H9 (cell line): ENCODE results near the gene RXFP2. TPM values are rescaled to one million over a fixed set of nuclear protein-coding genes. Genes with fewer than 3 reads are reported as not detected.

Experiments
- DNase-seq: peaks from one replicate; pipeline ENCODE4 v3.0.0-alpha.2; 2017
- H2AFZ ChIP-seq: one replicate; pipeline ENCODE4 v1.6.1; 2013; ENCODE audit warnings: mild to moderate bottlenecking, low read length, control low read depth, moderate library complexity
- H2AK5ac ChIP-seq: 2 replicates; pipeline ENCODE4 v1.6.1; 2013; ENCODE audit warnings: low read length, control low read depth, mixed read lengths; ENCODE audit not compliant: insufficient read length
- H2BK120ac ChIP-seq: one replicate; pipeline ENCODE4 v1.6.1; 2013; ENCODE audit warnings: low read depth, mild to moderate bottlenecking, low read length, control low read depth, inconsistent platforms; ENCODE audit not compliant: poor library complexity, severe bottlenecking
- H2BK12ac ChIP-seq: 2 replicates; pipeline ENCODE4 v1.6.1; 2013; ENCODE audit warnings: low read length, control low read depth, mixed read lengths, low read depth; ENCODE audit not compliant: insufficient read length
- H2BK15ac ChIP-seq: 2 replicates; pipeline ENCODE4 v1.6.1; 2013; ENCODE audit warnings: low read depth, low read length, control low read depth
- H2BK20ac ChIP-seq: one replicate; pipeline ENCODE4 v1.6.1; 2013; ENCODE audit warnings: low read depth, mild to moderate bottlenecking, low read length, control low read depth, inconsistent platforms; ENCODE audit not compliant: poor library complexity, severe bottlenecking
- H2BK5ac ChIP-seq: 2 replicates; pipeline ENCODE4 v1.6.1; 2013; ENCODE audit warnings: low read length, control low read depth, mixed read lengths; ENCODE audit not compliant: insufficient read length
- H3K14ac ChIP-seq: 2 replicates; pipeline ENCODE4 v1.6.1; 2013; ENCODE audit warnings: low read length, control low read depth; ENCODE audit not compliant: insufficient read depth
- H3K18ac ChIP-seq: 2 replicates; pipeline ENCODE4 v1.6.1; 2013; ENCODE audit warnings: low read depth, mild to moderate bottlenecking, mixed read lengths, low read length, control low read depth; ENCODE audit not compliant: insufficient read length
- H3K23ac ChIP-seq: 2 replicates; pipeline ENCODE4 v1.6.1; 2013; ENCODE audit warnings: low read length, control low read depth, mixed read lengths, low read depth; ENCODE audit not compliant: insufficient read length
- H3K23me2 ChIP-seq: 2 replicates; pipeline ENCODE4 v1.6.1; 2013; ENCODE audit warnings: low read depth, mild to moderate bottlenecking, mixed read lengths, low read length, control low read depth; ENCODE audit not compliant: insufficient read length, poor library complexity, severe bottlenecking
- H3K27ac ChIP-seq: 2 replicates; pipeline ENCODE4 v1.5.1; 2013; ENCODE audit warnings: low read length, control low read depth, mixed read lengths, low read depth; ENCODE audit not compliant: insufficient read length
- H3K27me3 ChIP-seq: 2 replicates; pipeline ENCODE4 v1.6.1; 2013; ENCODE audit warnings: low read length, control low read depth, inconsistent platforms; ENCODE audit not compliant: insufficient read depth
- H3K4ac ChIP-seq: 2 replicates; pipeline ENCODE4 v1.6.1; 2013; ENCODE audit warnings: low read depth, mild to moderate bottlenecking, control low read depth, inconsistent platforms, low read length, moderate library complexity
- H3K4me1 ChIP-seq: 2 replicates; pipeline ENCODE4 v1.6.1; 2013; ENCODE audit warnings: low read length, control low read depth, inconsistent platforms; ENCODE audit not compliant: insufficient read depth
- H3K4me2 ChIP-seq: 2 replicates; pipeline ENCODE4 v1.6.1; 2013; ENCODE audit warnings: low read length, control low read depth, mixed read lengths; ENCODE audit not compliant: insufficient read length, insufficient read depth
- H3K56ac ChIP-seq: 2 replicates; pipeline ENCODE4 v1.6.1; 2013; ENCODE audit warnings: low read depth, mild to moderate bottlenecking, mixed read lengths, low read length, control low read depth; ENCODE audit not compliant: insufficient read length
- H3K79me1 ChIP-seq: 2 replicates; pipeline ENCODE4 v1.6.1; 2013; ENCODE audit warnings: low read depth, mild to moderate bottlenecking, moderate library complexity, low read length, control low read depth, inconsistent platforms; ENCODE audit not compliant: insufficient read depth, poor library complexity, severe bottlenecking
- H3K79me2 ChIP-seq: 2 replicates; pipeline ENCODE4 v1.6.1; 2013; ENCODE audit warnings: low read length, control low read depth, inconsistent platforms; ENCODE audit not compliant: insufficient read depth
- H3K9ac ChIP-seq: 2 replicates; pipeline ENCODE4 v1.6.1; 2013; ENCODE audit warnings: low read length, control low read depth, mixed read lengths; ENCODE audit not compliant: insufficient read length; ENCODE audit errors: extremely low read depth
- H3K9me3 ChIP-seq: one replicate; pipeline ENCODE4 v1.6.1; 2013; ENCODE audit warnings: low read depth, low read length, inconsistent platforms; ENCODE audit not compliant: control insufficient read depth
- H3T11ph ChIP-seq: one replicate; pipeline ENCODE4 v1.6.1; 2013; ENCODE audit warnings: mild to moderate bottlenecking, low read length, control low read depth, inconsistent platforms
- H4K20me1 ChIP-seq: one replicate; pipeline ENCODE4 v1.6.1; 2013; ENCODE audit not compliant: control insufficient read depth, insufficient read length, insufficient read depth
- H4K5ac ChIP-seq: 2 replicates; pipeline ENCODE4 v1.6.1; 2013; ENCODE audit warnings: low read depth, mild to moderate bottlenecking, mixed read lengths, low read length, control low read depth; ENCODE audit not compliant: insufficient read length
- H4K8ac ChIP-seq: replicated peaks from 2 replicates; pipeline ENCODE4 v1.6.1; 2013; ENCODE audit warnings: low read length, control low read depth, mixed read lengths, low read depth; ENCODE audit not compliant: insufficient read length
- H4K91ac ChIP-seq: 2 replicates; pipeline ENCODE4 v1.6.1; 2013; ENCODE audit warnings: low read depth, mild to moderate bottlenecking, moderate library complexity, mixed read lengths, low read length, control low read depth; ENCODE audit not compliant: insufficient read length
- H3K27ac Mint-ChIP-seq, 3 experiments: 2 replicates in 2 of 3; 3 replicates in 1 of 3; pipeline ENCODE4 v1.8.0; 2020 to 2021; ENCODE audit warnings: mixed read lengths in 3 of 3, mild to moderate bottlenecking in 1 of 3, moderate library complexity in 1 of 3
- H3K27me3 Mint-ChIP-seq: 2 replicates; pipeline ENCODE4 v1.8.0; 2021; ENCODE audit warnings: low read depth, mild to moderate bottlenecking, moderate library complexity, mixed read lengths
- H3K36me3 Mint-ChIP-seq, 3 experiments: 2 replicates in 2 of 3; 3 replicates in 1 of 3; pipeline ENCODE4 v1.8.0; 2020 to 2021; ENCODE audit warnings: low read depth in 3 of 3, mixed read lengths in 3 of 3; ENCODE audit not compliant: insufficient read depth in 1 of 3
- H3K4me1 Mint-ChIP-seq, 2 experiments: 2 replicates each; pipeline ENCODE4 v1.8.0; 2020; ENCODE audit warnings: mixed read lengths in 2 of 2
- H3K4me3 Mint-ChIP-seq, 2 experiments: 2 replicates in 1 of 2; 3 replicates in 1 of 2; pipeline ENCODE4 v1.8.0; 2020 to 2021; ENCODE audit warnings: mild to moderate bottlenecking in 2 of 2, mixed read lengths in 2 of 2, moderate library complexity in 1 of 2
- H3K9me3 Mint-ChIP-seq, 2 experiments: 2 replicates in 1 of 2; 3 replicates in 1 of 2; pipeline ENCODE4 v1.8.0; 2020; ENCODE audit warnings: mild to moderate bottlenecking in 2 of 2, mixed read lengths in 2 of 2, moderate library complexity in 1 of 2
- CTCF ChIP-seq: fragments of 200-600 bp; sonication (generic); conservative IDR thresholded peaks from 3 replicates; pipeline ENCODE4 v1.8.0; 2021; ENCODE audit warnings: antibody characterized with exemption, mild to moderate bottlenecking
- WGBS: extraction: QIAGEN DNeasy Blood & Tissue Kit; methylation state at CpG from one replicate; pipeline ENCODE4 v1.1.7; 2013; ENCODE audit warnings: missing lambda C conversion rate, low lambda C conversion rate, mixed read lengths; ENCODE audit not compliant: insufficient read length; ENCODE audit errors: extremely low coverage; 5-methylcytosine and 5-hydroxymethylcytosine counted together
- total RNA-seq: library from RNA; stranded (reverse); gene quantifications from 2 replicates; pipeline ENCODE4 v1.2.1, GENCODE V29; 2021

Gene RXFP2
- total RNA-seq, 1 experiment from 2014 or later = not detected

GRCh38 chr13:31850041-31850555 is 110.8 kb downstream of the RXFP2 start:
- no peaks in the 10 kb centered on the region for H4K20me1 ChIP-seq
- no peaks in the 10 kb centered on the region for H3K23me2 ChIP-seq
- H3K4ac ChIP-seq = no peak overlapping the region
- no CpG with 5 or more reads among the region's 5 CpGs for WGBS
- H3T11ph ChIP-seq = no peak overlapping the region
- no peak overlapping the region for H2BK5ac ChIP-seq
- Mint-ChIP-seq H3K27me3 (peaks cover 45% of the 10 kb centered on the region), H3K4me3 (no peak overlapping the region), H3K27ac (no peak overlapping the region), H3K4me1 (peaks cover 10 to 13% of the 10 kb centered on the region in 2 experiments), H3K9me3 (no peaks in the 10 kb centered on the region), H3K36me3 (no peaks in the 10 kb centered on the region)
- no peak overlapping the region for H2AFZ ChIP-seq
- H2AK5ac ChIP-seq = no peak overlapping the region
- H3K27me3 ChIP-seq = no peaks in the 10 kb centered on the region; the same call in 1 of the 2 replicates
- H3K14ac ChIP-seq = no peak overlapping the region
- no peak overlapping the region for H3K27ac ChIP-seq
- H3K79me2 ChIP-seq = no peaks in the 10 kb centered on the region
- H4K5ac ChIP-seq = no peak overlapping the region
- TF ChIP-seq CTCF = no peak
- H3K4me2 ChIP-seq = no peak overlapping the region
- no peak overlapping the region for H2BK120ac ChIP-seq
- no peaks in the 10 kb centered on the region for H3K79me1 ChIP-seq
- no peaks in the 10 kb centered on the region for H3K4me1 ChIP-seq
- H4K91ac ChIP-seq = no peak overlapping the region
- H3K23ac ChIP-seq = no peak overlapping the region
- H3K9ac ChIP-seq = no peak overlapping the region
- H2BK12ac ChIP-seq = no peak overlapping the region
- no peak overlapping the region for H3K56ac ChIP-seq
- no peak for DNase-seq
- H3K9me3 ChIP-seq = no peaks in the 10 kb centered on the region
- no peak overlapping the region for H2BK15ac ChIP-seq
- H3K18ac ChIP-seq = no peak overlapping the region
- H4K8ac ChIP-seq = no peak overlapping the region
- no peak overlapping the region for H2BK20ac ChIP-seq
